Stimulated activated CD4-positive, alpha-beta T cell treated with anti-CD3 and anti-CD28 coated beads, Interleukin-2, amount 100 ng/mL, for 4 hours (primary cell): ENCODE results near the gene S1PR2.
"Not testable (repeated sequence)": the region's sequence is repeated elsewhere in the genome, so short reads cannot be mapped to it uniquely, and the experiment has no call there.

ENCODE experiments used
- DNase-seq: peaks from one replicate; pipeline ENCODE4 v3.0.0-alpha.2; 2020; ENCODE audit warnings: low read depth

S1PR2 gene

DNA sequence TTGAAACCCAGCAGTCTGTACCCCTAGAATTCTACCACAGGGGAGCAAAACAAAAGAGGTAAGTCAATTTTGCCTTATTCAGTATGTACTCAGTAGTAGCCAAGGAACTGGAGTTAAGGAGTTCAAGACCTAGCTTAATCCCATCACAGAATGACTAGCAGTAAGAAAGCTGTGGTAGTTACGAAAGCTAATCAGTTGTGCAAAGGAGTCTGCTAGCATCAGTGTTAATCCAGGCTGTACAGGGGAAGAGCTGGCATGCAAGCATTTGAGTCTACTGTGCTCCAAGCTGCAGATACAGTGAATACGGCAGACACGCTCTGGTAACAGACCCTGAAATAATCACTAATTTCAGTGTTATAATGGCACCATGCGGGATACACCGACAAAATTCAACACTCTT is 41.1 kb downstream of the S1PR2 start:
- no peak for DNase-seq

GRCh38 chr19:10189616-10190015 is 41.5 kb downstream of the S1PR2 start:
- no peak for DNase-seq

DNA sequence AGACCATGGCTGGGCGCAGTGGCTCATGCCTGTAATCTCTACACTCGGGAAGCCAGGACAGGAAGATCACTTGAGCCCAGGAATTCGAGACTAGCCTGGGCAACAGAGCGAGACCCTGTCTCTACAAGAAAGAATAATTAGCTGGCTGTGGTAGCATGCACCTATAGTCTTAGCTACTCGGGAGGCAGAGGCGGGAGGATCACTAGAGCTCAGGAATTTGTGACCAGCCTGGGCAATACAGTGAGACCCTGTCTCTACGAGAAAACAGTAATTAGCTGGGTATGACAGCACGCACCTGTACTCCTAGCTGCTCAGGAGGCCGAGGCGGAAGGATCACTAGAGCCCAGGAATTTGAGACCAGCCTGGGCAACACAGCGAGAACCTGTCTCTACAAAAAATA is 43.8 kb downstream of the S1PR2 start:
- DNase-seq, result no peak

DNA sequence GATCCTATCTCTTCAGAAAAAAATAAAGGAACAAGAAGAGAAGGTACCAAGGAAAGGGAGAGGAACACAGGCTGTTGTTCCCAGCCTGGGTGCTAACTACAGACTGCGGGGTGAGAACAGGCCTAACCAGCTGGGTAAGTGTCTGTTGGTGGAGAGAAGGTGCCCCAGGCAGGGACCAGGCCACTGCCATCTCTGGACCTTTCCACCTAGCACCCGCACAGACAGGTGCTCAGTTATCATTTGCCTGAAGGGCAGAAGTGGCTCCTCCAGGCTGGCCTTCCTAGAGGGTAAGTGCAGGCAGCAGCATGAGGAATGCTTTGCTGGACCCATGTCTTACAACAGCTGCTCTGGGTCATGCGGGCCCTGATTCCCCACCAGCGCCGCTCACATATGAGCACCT is 46.5 kb downstream of the S1PR2 start:
- DNase-seq, result no peak

DNA sequence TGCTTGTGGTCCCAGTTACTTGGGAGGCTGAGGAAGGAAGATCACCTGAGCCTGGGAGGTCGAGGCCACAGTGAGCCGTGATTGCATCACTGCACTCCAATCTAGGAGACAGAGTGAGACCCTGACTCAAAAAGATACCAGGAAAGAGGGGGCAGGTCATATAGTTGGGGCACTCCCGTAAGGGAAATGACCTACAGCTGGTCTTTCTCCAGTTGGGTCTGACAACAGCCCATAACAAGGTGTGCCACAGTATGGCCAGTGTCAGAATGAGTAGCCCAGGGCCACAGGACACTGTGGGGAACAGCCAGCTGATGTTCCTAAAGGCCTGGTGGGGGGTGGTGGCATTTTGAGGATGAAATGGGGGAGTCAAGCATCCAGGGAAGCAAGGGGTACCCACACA is 47.2 kb downstream of the S1PR2 start:
- DNase-seq, result no peak

DNA sequence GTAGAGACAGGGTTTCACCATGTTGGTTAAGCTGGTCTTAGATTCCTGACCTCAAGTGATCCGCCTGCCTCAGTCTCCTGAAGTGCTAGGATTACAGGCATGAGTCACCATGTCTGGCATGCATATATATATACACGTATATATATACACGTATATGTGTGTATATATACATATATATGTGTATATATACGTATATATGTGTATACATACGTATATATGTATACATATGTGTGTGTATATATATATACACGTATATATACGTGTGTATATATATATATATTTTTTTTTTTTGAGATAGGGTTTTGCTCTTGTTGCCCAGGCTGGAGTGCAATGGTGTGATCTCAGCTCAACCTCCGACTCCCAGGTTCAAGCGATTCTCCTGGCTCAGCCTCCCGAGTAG is 48.3 kb downstream of the S1PR2 start:
- DNase-seq, result no peak

DNA sequence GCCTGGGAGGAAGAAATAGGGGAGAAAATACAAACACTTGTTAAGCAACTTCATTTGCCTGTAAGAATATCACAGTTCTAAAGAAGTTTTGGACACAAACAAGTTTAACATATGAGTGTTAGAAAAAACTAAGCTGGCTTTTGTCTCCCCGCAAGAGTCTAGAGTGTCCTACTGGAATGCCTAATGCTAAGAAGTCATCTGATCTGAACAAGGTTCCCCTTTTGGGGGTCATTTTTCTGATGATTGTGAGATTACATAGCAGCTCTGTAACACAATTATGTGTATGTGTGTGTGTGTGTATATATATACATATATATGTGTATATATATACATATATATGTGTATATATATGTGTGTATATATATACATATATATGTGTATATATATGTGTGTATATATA is 49.1 kb downstream of the S1PR2 start:
- DNase-seq, result no peak

- DNase-seq, result no peak
Measured at GRCh38 chr19:10180459-10180858, 50.7 kb downstream of the S1PR2 start.

DNA sequence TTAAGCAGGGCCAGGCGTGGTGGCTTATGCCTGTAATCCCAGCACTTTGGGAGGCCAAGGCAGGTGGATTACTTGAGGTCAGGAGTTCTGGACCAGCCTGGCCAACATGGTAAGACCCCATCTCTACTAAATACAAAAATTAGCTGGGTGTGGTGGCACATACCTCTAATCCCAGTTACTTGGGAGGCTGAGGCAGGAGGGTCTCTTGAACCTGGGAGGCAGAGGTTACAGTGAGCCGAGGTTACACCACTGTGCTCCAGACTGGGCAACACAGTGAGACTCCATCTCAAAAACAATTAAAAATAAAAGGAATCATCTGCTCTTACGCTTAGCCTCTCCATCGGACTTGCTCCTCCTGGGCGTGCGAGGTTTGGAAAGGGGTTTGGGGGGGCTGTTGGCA is 51.1 kb downstream of the S1PR2 start:
- DNase-seq, result not testable (repeated sequence)

- no peak for DNase-seq
Measured at GRCh38 chr19:10173527-10173926, 57.6 kb downstream of the S1PR2 start.
